Liver (tissue), 3 donors: Measurements from ENCODE around the gene CXorf49.
"Not testable (repeated sequence)": the region's sequence is repeated elsewhere in the genome, so short reads cannot be mapped to it uniquely, and the experiment has no call there.

ENCODE experiments used
- GABPA ChIP-seq, 2 donors: IDR thresholded peaks in 1 of 2; conservative IDR thresholded peaks in 1 of 2; 2 replicates each; pipeline ENCODE4 v1.6.1; 2016; ENCODE audit warnings: antibody characterized with exemption in 2 of 2, mild to moderate bottlenecking in 1 of 2, moderate library complexity in 1 of 2
- HNF4A ChIP-seq, 2 donors: conservative IDR thresholded peaks; 2 replicates each; pipeline ENCODE4 v1.6.1; 2016; ENCODE audit warnings: antibody characterized with exemption in 2 of 2, mild to moderate bottlenecking in 2 of 2
- HNF4G ChIP-seq: IDR thresholded peaks from 2 replicates; pipeline ENCODE4 v1.6.1; 2016; ENCODE audit warnings: antibody characterized with exemption
- RAD21 ChIP-seq, 2 donors: IDR thresholded peaks; 2 replicates each; pipeline ENCODE4 v1.6.1; 2016; ENCODE audit warnings: antibody characterized with exemption in 2 of 2, mild to moderate bottlenecking in 2 of 2
- RXRA ChIP-seq, 2 donors: IDR thresholded peaks; 2 replicates each; pipeline ENCODE4 v1.6.1; 2017 to 2018; ENCODE audit warnings: antibody characterized with exemption in 2 of 2, mild to moderate bottlenecking in 1 of 2
- SP1 ChIP-seq: IDR thresholded peaks from 2 replicates; pipeline ENCODE4 v1.6.1; 2018; ENCODE audit warnings: antibody characterized with exemption, mild to moderate bottlenecking
- TAF1 ChIP-seq: conservative IDR thresholded peaks from 2 replicates; pipeline ENCODE4 v1.6.1; 2016; ENCODE audit warnings: antibody characterized with exemption, mild to moderate bottlenecking
- YY1 ChIP-seq: IDR thresholded peaks from 2 replicates; pipeline ENCODE4 v1.6.1; 2016; ENCODE audit warnings: antibody characterized with exemption, mild to moderate bottlenecking
- TF ChIP-seq, protein P1 (sequence below): fragments of 150-350 bp; IDR thresholded peaks from 2 replicates; pipeline ENCODE4 v1.5.1; 2017; ENCODE audit warnings: improper control_type of control experiment, low read depth, low read length; ENCODE audit not compliant: missing input control
- TF ChIP-seq, protein P2 (sequence below): IDR thresholded peaks from 2 replicates; pipeline ENCODE4 v1.6.1; 2016; ENCODE audit warnings: antibody characterized with exemption, mild to moderate bottlenecking
- donor health status: healthy.
- donor health status: healthy.

DNA sequence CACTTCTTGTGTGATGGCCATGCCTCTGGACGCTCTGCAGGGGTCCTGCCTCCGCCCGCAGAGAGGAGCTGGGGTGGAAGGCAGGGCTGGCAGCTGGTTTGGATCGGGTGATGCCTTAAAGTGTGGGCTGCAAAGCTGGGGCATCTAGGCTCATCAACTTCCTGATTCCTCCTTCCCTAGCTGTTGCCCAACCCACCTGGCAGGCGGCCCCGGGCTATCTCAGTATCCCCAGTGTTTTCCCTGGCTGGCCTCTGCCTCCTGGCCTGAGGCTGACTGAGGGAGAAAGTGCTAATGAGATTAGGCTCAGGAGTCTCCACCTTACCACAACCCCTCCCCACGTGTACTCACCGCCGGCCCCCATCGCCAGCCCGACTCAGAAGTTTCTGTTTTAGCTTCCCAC lies 46.7 kb upstream of the CXorf49 start:
- not testable (repeated sequence) for TF ChIP-seq GABPA (IDR thresholded peaks at IDR 0.05 in 1 of 2, conservative IDR thresholded peaks at IDR 0.05 in 1 of 2); SP1; RXRA (IDR thresholded peaks at IDR 0.05); TAF1; YY1; RAD21 (IDR thresholded peaks at IDR 0.05); HNF4G; HNF4A (conservative IDR thresholded peaks at IDR 0.05)
- TF ChIP-seq, protein P1, sequence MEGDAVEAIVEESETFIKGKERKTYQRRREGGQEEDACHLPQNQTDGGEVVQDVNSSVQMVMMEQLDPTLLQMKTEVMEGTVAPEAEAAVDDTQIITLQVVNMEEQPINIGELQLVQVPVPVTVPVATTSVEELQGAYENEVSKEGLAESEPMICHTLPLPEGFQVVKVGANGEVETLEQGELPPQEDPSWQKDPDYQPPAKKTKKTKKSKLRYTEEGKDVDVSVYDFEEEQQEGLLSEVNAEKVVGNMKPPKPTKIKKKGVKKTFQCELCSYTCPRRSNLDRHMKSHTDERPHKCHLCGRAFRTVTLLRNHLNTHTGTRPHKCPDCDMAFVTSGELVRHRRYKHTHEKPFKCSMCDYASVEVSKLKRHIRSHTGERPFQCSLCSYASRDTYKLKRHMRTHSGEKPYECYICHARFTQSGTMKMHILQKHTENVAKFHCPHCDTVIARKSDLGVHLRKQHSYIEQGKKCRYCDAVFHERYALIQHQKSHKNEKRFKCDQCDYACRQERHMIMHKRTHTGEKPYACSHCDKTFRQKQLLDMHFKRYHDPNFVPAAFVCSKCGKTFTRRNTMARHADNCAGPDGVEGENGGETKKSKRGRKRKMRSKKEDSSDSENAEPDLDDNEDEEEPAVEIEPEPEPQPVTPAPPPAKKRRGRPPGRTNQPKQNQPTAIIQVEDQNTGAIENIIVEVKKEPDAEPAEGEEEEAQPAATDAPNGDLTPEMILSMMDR = not testable (repeated sequence)
- TF ChIP-seq, protein P2, sequence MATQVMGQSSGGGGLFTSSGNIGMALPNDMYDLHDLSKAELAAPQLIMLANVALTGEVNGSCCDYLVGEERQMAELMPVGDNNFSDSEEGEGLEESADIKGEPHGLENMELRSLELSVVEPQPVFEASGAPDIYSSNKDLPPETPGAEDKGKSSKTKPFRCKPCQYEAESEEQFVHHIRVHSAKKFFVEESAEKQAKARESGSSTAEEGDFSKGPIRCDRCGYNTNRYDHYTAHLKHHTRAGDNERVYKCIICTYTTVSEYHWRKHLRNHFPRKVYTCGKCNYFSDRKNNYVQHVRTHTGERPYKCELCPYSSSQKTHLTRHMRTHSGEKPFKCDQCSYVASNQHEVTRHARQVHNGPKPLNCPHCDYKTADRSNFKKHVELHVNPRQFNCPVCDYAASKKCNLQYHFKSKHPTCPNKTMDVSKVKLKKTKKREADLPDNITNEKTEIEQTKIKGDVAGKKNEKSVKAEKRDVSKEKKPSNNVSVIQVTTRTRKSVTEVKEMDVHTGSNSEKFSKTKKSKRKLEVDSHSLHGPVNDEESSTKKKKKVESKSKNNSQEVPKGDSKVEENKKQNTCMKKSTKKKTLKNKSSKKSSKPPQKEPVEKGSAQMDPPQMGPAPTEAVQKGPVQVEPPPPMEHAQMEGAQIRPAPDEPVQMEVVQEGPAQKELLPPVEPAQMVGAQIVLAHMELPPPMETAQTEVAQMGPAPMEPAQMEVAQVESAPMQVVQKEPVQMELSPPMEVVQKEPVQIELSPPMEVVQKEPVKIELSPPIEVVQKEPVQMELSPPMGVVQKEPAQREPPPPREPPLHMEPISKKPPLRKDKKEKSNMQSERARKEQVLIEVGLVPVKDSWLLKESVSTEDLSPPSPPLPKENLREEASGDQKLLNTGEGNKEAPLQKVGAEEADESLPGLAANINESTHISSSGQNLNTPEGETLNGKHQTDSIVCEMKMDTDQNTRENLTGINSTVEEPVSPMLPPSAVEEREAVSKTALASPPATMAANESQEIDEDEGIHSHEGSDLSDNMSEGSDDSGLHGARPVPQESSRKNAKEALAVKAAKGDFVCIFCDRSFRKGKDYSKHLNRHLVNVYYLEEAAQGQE = not testable (repeated sequence)
